Measurements from ENCODE around the gene CNPY2. TPM values are rescaled to one million over a fixed set of nuclear protein-coding genes. Genes with fewer than 3 reads are reported as not detected.
"Not testable (repeated sequence)": the region's sequence is repeated elsewhere in the genome, so short reads cannot be mapped to it uniquely, and the experiment has no call there.

CNPY2 gene
- total RNA-seq, 6 experiments from 2014 or later, result 63.7 to 93.7 (median 76.5) TPM

DNA sequence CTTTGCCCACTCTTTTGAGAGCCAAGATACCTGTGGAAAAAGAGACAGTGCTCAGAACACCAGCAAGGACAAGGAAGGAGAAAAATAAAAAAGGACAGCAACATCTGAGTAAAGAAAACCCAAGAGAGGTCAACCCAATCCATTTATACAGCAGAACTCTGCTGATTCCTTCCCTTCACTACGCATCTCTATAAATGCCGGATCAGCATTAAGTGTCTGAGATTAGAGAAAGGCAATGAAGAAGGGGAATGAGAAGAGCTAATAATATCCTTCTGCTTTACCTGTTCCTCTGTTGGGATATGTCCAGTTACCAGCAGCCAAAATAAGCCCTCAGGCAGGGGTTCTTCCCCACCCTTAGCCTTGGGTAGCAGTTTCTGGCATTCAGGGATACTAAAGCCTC lies 33.2 kb downstream of the CNPY2 start:
- H3K9me3 ChIP-seq, result no peaks in the 10 kb centered on the region
- WGBS (ENCODE audit: insufficient coverage, low coverage, low lambda C conversion rate, missing lambda C conversion rate), result 93% methylated on average over 2 of the region's 2 CpGs
- H3K4me3 ChIP-seq, result no peak overlapping the region
- intact Hi-C loops (cut with DNase I), result no loop called here
- ATAC-seq (no peak), DNase-seq (no peak)
- H3K27ac ChIP-seq, result no peak overlapping the region
- peaks cover 0 to 63% (median 17%) of the 10 kb centered on the region in 4 donors for H3K4me1 ChIP-seq
- no peaks in the 10 kb centered on the region for H3K27me3 ChIP-seq
- no peak for TF ChIP-seq POLR2A (IDR thresholded peaks at IDR 0.05)
- TF ChIP-seq, protein P1, sequence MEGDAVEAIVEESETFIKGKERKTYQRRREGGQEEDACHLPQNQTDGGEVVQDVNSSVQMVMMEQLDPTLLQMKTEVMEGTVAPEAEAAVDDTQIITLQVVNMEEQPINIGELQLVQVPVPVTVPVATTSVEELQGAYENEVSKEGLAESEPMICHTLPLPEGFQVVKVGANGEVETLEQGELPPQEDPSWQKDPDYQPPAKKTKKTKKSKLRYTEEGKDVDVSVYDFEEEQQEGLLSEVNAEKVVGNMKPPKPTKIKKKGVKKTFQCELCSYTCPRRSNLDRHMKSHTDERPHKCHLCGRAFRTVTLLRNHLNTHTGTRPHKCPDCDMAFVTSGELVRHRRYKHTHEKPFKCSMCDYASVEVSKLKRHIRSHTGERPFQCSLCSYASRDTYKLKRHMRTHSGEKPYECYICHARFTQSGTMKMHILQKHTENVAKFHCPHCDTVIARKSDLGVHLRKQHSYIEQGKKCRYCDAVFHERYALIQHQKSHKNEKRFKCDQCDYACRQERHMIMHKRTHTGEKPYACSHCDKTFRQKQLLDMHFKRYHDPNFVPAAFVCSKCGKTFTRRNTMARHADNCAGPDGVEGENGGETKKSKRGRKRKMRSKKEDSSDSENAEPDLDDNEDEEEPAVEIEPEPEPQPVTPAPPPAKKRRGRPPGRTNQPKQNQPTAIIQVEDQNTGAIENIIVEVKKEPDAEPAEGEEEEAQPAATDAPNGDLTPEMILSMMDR (IDR thresholded peaks at IDR 0.05), result no peak
- peaks cover 6 to 73% (median 40%) of the 10 kb centered on the region in 4 donors for H3K36me3 ChIP-seq

DNA sequence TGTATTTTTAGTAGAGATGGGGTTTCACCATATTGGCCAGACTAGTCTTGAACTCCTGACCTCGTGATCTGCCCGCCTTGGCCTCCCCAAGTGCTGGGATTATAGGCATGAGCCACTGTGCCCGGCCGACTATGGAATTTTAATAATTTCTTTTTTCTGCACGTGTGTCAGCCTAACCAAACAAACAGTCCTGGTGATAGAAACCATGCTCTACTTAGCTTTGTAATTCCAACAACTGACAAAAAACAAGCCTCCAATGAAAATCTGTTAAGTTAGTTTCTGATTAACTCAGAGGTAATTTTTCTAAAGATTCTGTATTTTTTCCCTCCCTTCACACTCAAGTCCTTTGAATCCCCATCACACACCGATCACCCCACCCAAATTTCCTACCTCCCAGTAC lies 33.8 kb downstream of the CNPY2 start:
- TF ChIP-seq POLR2A (IDR thresholded peaks at IDR 0.05), result no peak
- no peaks in the 10 kb centered on the region for H3K27me3 ChIP-seq
- H3K4me3 ChIP-seq, result no peak overlapping the region
- H3K4me1 ChIP-seq, result peaks cover 0 to 57% (median 16%) of the 10 kb centered on the region in 4 donors
- ATAC-seq (no peak), DNase-seq (no peak)
- H3K27ac ChIP-seq, result peak overlapping the region in 1 of 3 donors; percentile 8
- peaks cover 6 to 78% (median 42%) of the 10 kb centered on the region in 4 donors for H3K36me3 ChIP-seq
- H3K9me3 ChIP-seq, result no peaks in the 10 kb centered on the region
- WGBS (ENCODE audit: insufficient coverage, low coverage, low lambda C conversion rate, missing lambda C conversion rate), result 62% methylated on average over 5 of the region's 6 CpGs
- intact Hi-C loops (cut with DNase I), result no loop called here

DNA sequence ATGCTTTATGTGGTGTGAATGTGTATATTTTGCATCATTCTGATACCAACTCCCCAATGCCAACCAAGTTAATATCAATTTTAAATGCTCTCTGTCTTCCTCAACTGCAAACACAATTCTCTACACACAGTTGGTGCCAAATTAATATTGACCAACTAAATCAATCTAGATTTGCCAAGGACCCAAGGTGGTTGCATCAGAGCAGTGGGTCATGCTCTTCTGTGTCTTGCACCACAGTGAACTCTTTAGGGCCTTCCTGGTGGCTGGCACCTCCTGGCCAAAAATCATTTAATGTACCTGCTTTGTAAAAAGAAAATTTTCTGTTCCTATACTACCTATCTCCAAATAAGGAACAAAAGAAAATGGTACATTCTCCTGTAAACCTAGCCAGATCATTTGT lies 34.9 kb downstream of the CNPY2 start:
- peaks cover 0 to 45% (median 11%) of the 10 kb centered on the region in 4 donors for H3K4me1 ChIP-seq
- peak overlapping the region in 1 of 3 donors; percentile 43 for H3K27ac ChIP-seq
- ATAC-seq (peak; percentile 89 to 95 (median 92)), DNase-seq (peak in 2 of 3 donors; percentile 37 to 78)
- H3K9me3 ChIP-seq, result no peaks in the 10 kb centered on the region
- TF ChIP-seq, protein P1 (IDR thresholded peaks at IDR 0.05), result no peak
- TF ChIP-seq POLR2A (IDR thresholded peaks at IDR 0.05), result no peak
- intact Hi-C loops (cut with DNase I), result no loop called here
- no peaks in the 10 kb centered on the region for H3K27me3 ChIP-seq
- peaks cover 9 to 90% (median 46%) of the 10 kb centered on the region in 4 donors for H3K36me3 ChIP-seq
- H3K4me3 ChIP-seq, result no peak overlapping the region

DNA sequence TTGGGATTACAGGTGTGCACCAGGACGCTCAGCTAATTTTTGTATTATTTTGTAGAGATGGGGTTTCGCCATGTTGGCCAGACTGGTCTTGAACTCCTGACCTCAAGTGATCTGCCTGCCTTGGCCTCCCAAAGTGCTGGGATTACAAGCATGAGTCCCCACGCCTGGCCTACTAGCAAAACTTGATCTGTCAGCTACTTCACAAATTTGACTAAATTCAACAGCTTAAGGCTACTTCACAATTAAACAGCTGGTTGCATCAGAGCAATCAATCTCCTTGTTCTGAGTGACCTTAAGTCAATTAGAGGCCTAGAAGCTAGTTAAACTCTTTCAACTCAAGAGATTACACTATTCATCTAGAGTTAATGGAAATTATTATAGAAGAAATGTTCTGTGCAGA lies 36.9 kb downstream of the CNPY2 start:
- ATAC-seq (no peak), DNase-seq (no peak)
- Histone ChIP-seq H3K4me3 (no peak overlapping the region), H3K27ac (no peak overlapping the region), H3K9me3 (no peaks in the 10 kb centered on the region), H3K4me1 (peaks cover 0 to 34% (median 5%) of the 10 kb centered on the region in 4 donors), H3K27me3 (no peaks in the 10 kb centered on the region), H3K36me3 (peaks cover 12 to 91% (median 55%) of the 10 kb centered on the region in 4 donors)
- TF ChIP-seq POLR2A (IDR thresholded peaks at IDR 0.05), result no peak
- TF ChIP-seq, protein P1 (IDR thresholded peaks at IDR 0.05), result no peak
- intact Hi-C loops (cut with DNase I), result no loop called here
- WGBS (ENCODE audit: insufficient coverage, low coverage, low lambda C conversion rate, missing lambda C conversion rate), result 70% methylated on average over 2 of the region's 3 CpGs

DNA sequence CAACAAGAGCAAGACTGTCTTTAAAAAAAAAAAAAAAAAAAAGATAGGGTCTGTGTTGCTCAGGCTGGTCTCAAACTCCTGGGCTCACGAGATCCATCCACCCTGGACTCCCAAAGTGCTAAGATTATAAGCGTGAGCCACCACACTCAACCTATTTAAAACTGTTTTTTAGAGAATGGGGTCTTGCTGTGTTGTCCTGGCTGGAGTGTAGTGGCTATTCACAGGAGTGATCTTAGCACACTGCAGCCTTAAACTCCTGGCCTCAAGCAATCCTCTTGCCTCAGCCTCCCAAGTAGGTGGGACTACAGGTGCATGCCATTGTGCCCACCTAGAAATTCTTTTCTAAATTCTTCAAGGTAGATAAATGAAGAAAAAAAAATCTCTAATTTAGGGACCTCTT lies 41.5 kb downstream of the CNPY2 start:
- ATAC-seq, result no peak
- Histone ChIP-seq H3K4me3 (no peak overlapping the region), H3K27ac (no peak overlapping the region), H3K4me1 (peaks cover 0 to 40% (median 2%) of the 10 kb centered on the region in 4 donors), H3K27me3 (no peaks in the 10 kb centered on the region), H3K36me3 (peaks cover 6 to 82% (median 31%) of the 10 kb centered on the region in 4 donors), H3K9me3 (no peaks in the 10 kb centered on the region)
- TF ChIP-seq, protein P1 (IDR thresholded peaks at IDR 0.05), result no peak
- no peak for TF ChIP-seq POLR2A (IDR thresholded peaks at IDR 0.05)
- WGBS (ENCODE audit: insufficient coverage, low coverage, low lambda C conversion rate, missing lambda C conversion rate), result 100% methylated on average over 2 of the region's 2 CpGs
- no peak for DNase-seq
- intact Hi-C loops (cut with DNase I), result no loop called here

DNA sequence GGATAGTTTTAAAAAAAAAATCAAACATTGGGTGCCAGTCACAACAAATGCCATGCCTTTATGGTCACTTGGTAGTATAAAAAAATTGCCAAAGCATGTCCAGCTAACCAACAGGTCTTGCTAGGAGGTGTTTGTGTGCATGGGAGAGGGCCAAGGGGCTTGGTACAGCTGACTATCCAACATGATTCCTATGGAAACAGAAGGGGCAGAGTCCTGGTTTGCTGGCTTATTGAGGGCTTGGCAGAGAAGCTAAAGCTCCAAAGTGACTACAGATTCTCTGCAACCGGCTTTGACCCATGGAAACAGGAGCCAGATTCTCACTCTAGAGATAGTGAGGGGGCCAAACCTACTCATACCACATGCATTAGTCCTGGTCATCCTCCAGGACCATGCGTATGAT lies 43.3 kb downstream of the CNPY2 start:
- H3K27me3 ChIP-seq; H3K4me3 ChIP-seq; H3K9me3 ChIP-seq; intact Hi-C loops (cut with DNase I); H3K27ac ChIP-seq: not testable (repeated sequence)
- H3K4me1 ChIP-seq, result peaks cover 0 to 39% (median 2%) of the 10 kb centered on the region in 4 donors
- DNase-seq (peak in 1 of 3 donors; percentile 80), ATAC-seq (peak; percentile 40 to 78 (median 72))
- H3K36me3 ChIP-seq, result peaks cover 6 to 64% (median 26%) of the 10 kb centered on the region in 4 donors
- WGBS (ENCODE audit: insufficient coverage, low coverage, low lambda C conversion rate, missing lambda C conversion rate), result 56% methylated on average over 1 of the region's 2 CpGs
